HepG2 (cell line): ENCODE measurements around the gene SEMA3B.

ENCODE experiments used
- CTCF ChIP-seq: sonication (generic); formaldehyde crosslinking; IDR thresholded peaks from 2 replicates; pipeline ENCODE4 v1.5.0; 2020; ENCODE audit warnings: mild to moderate bottlenecking, missing genetic modification reagents, moderate library complexity
- JUNB ChIP-seq: sonication (generic); formaldehyde crosslinking; IDR thresholded peaks from 2 replicates; pipeline ENCODE4 v1.8.0; 2022; ENCODE audit warnings: missing genetic modification reagents, mild to moderate bottlenecking, borderline replicate concordance
- KLF13 ChIP-seq: sonication (generic); formaldehyde crosslinking; IDR thresholded peaks from 2 replicates; pipeline ENCODE4 v1.4.0; 2020; ENCODE audit warnings: mild to moderate bottlenecking, missing genetic modification reagents

- TF ChIP-seq CTCF (CRISPR knock-in tag), result no peak
- no peak for TF ChIP-seq KLF13 (CRISPR knock-in tag)
- no peak for TF ChIP-seq JUNB (CRISPR knock-in tag)
These were observed 42.0 kb upstream of the SEMA3B start for GRCh38 chr3:50226888-50227389.
